Body of pancreas (tissue), 4 donors: ENCODE measurements around the gene MPDU1. TPM values are rescaled to one million over a fixed set of nuclear protein-coding genes. Genes with fewer than 3 reads are reported as not detected.

Experiments
- ATAC-seq: fragments of 150-250 bp; one replicate; pipeline ENCODE4 v1.9.1; 2016
- DNase-seq, 4 donors: peaks; one replicate each; pipeline ENCODE4 v3.0.0-alpha.2; 2019
- H3K27ac ChIP-seq, 4 donors: fragments of 200-600 bp; sonication (generic); 1 replicate in 3 of 4; 2 replicates in 1 of 4; pipeline versions ENCODE4 v1.5.1 to v1.6.1; 2016 to 2019; ENCODE audit warnings: mild to moderate bottlenecking in 1 of 4, mixed read lengths in 1 of 4, moderate library complexity in 1 of 4
- H3K27me3 ChIP-seq, 2 donors: fragments of 200-600 bp; sonication (generic); one replicate each; pipeline ENCODE4 v1.6.0; 2016; ENCODE audit warnings: mild to moderate bottlenecking in 1 of 2
- H3K36me3 ChIP-seq, 2 donors: fragments of 200-600 bp; sonication (generic); replicated peaks in 1 of 2; 2 replicates each; pipeline ENCODE4 v1.5.1; 2016; ENCODE audit warnings: low read depth in 2 of 2; ENCODE audit not compliant: insufficient read depth in 1 of 2
- H3K4me1 ChIP-seq: fragments of 200-600 bp; sonication (generic); one replicate; pipeline ENCODE4 v1.6.0; 2016
- H3K4me3 ChIP-seq, 2 donors: fragments of 200-600 bp; sonication (generic); 1 replicate in 1 of 2; 2 replicates in 1 of 2; pipeline ENCODE4 v1.5.1; 2016 to 2019
- H3K9me3 ChIP-seq, 3 donors: fragments of 200-600 bp; sonication (generic); 1 replicate in 2 of 3; 2 replicates in 1 of 3; pipeline ENCODE4 v1.5.1; 2016
- POLR2A ChIP-seq, 3 donors: fragments of 450-650 bp; IDR thresholded peaks; one replicate each; pipeline ENCODE4 v1.6.1; 2016; ENCODE audit warnings: antibody characterized with exemption in 3 of 3, mild to moderate bottlenecking in 2 of 3
- WGBS, 2 donors: methylation state at CpG; one replicate each; pipeline ENCODE4 v1.1.5; 2017; 5-methylcytosine and 5-hydroxymethylcytosine counted together
- intact Hi-C: fragments of 100-400 bp; cut with DNase I; formaldehyde crosslinking; loops from one replicate; pipeline ENCODE4 v1.15.1; 2023
- total RNA-seq, 2 donors: library from RNA; depleted of rRNA; stranded (reverse); fragments of >200 nt; gene quantifications; one replicate each; pipeline ENCODE4 v1.1.0, GENCODE V29; 2016
- TF ChIP-seq, protein P1 (sequence below), 7 experiments: fragments of 450-650 bp in 4 of 7; fragments of 200-600 bp in 3 of 7; sonication (generic) in 3 of 7; IDR thresholded peaks; one replicate each; pipeline ENCODE4 v1.5.1; 2016 to 2019; ENCODE audit warnings: antibody characterized with exemption in 7 of 7

Gene MPDU1
- total RNA-seq, 2 donors from 2014 or later: 27.0 to 37.6 TPM

GRCh38 chr17:7572588-7573323 lies 10.9 kb upstream of the MPDU1 start:
- peak overlapping the region; percentile 88 to 98 for H3K4me3 ChIP-seq
- DNase-seq: peak; percentile 100
- WGBS, 2 donors: 0 to 1% methylated on average over 25 to 72 of the region's 73 CpGs
- intact Hi-C loops: no loop called here
- peaks cover 29% of the 10 kb centered on the region for H3K4me1 ChIP-seq
- peak; percentile 98 to 100 (median 100) for TF ChIP-seq POLR2A (IDR thresholded peaks at IDR 0.05)
- TF ChIP-seq, protein P1, sequence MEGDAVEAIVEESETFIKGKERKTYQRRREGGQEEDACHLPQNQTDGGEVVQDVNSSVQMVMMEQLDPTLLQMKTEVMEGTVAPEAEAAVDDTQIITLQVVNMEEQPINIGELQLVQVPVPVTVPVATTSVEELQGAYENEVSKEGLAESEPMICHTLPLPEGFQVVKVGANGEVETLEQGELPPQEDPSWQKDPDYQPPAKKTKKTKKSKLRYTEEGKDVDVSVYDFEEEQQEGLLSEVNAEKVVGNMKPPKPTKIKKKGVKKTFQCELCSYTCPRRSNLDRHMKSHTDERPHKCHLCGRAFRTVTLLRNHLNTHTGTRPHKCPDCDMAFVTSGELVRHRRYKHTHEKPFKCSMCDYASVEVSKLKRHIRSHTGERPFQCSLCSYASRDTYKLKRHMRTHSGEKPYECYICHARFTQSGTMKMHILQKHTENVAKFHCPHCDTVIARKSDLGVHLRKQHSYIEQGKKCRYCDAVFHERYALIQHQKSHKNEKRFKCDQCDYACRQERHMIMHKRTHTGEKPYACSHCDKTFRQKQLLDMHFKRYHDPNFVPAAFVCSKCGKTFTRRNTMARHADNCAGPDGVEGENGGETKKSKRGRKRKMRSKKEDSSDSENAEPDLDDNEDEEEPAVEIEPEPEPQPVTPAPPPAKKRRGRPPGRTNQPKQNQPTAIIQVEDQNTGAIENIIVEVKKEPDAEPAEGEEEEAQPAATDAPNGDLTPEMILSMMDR (IDR thresholded peaks at IDR 0.05): peak in 1 of 7 experiments; percentile 23
- H3K36me3 ChIP-seq: peaks cover 31 to 35% of the 10 kb centered on the region in 2 donors
- peak; percentile 93 for ATAC-seq
- no peaks in the 10 kb centered on the region for H3K9me3 ChIP-seq
- H3K27ac ChIP-seq: peak overlapping the region; percentile 90 to 99 (median 98)
- H3K27me3 ChIP-seq: no peaks in the 10 kb centered on the region

- Histone ChIP-seq H3K36me3 (peaks cover 37 to 41% of the 10 kb centered on the region in 2 donors), H3K4me3 (peak overlapping the region; percentile 88 to 98), H3K27ac (peak overlapping the region; percentile 90 to 99 (median 98)), H3K9me3 (no peaks in the 10 kb centered on the region), H3K4me1 (peaks cover 29% of the 10 kb centered on the region), H3K27me3 (no peaks in the 10 kb centered on the region)
- ATAC-seq: peak; percentile 60
- TF ChIP-seq, protein P1 (IDR thresholded peaks at IDR 0.05): no peak
- no peak for TF ChIP-seq POLR2A (IDR thresholded peaks at IDR 0.05)
- DNase-seq: peak; percentile 85 to 92 (median 88)
- 1% methylated on average over 21 to 65 of the region's 71 CpGs for WGBS, 2 donors
- intact Hi-C loops: no loop called here
Observed at GRCh38 chr17:7573324-7574080, 10.2 kb upstream of the MPDU1 start.

GRCh38 chr17:7574176-7574953 lies 9.3 kb upstream of the MPDU1 start:
- Histone ChIP-seq H3K27me3 (no peaks in the 10 kb centered on the region), H3K27ac (peak overlapping the region; percentile 90 to 99 (median 98)), H3K36me3 (peaks cover 37 to 39% of the 10 kb centered on the region in 2 donors), H3K9me3 (no peaks in the 10 kb centered on the region), H3K4me3 (peak overlapping the region; percentile 88 to 98), H3K4me1 (peaks cover 38% of the 10 kb centered on the region)
- TF ChIP-seq, protein P1 (IDR thresholded peaks at IDR 0.05): no peak
- TF ChIP-seq POLR2A (IDR thresholded peaks at IDR 0.05): no peak
- ATAC-seq: no peak
- intact Hi-C loops: no loop called here
- no peak for DNase-seq
- WGBS, 2 donors: 18 to 23% methylated on average over 14 to 15 of the region's 15 CpGs

DNA sequence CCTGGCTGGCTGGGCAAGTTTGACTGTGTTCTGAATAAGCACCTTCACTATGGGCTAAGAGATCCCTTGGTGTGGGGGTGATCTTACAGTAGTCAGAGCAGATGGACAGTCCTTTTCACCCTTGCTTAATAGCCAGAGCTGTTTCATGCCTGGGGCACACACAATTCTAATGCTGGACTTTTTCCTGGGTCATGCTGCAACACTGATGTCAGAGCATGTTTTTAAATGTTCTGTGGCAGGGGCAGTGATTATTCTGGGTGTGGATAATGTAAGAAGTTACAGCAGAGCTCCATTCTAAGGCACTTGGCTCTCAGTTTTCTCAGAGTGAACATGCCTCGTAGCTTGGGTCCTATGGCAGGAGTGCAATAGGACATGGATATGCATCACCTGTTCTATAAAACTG lies 8.2 kb upstream of the MPDU1 start:
- Histone ChIP-seq H3K27ac (peak overlapping the region in 2 of 4 donors; percentile 97 to 99), H3K4me3 (no peak overlapping the region), H3K9me3 (no peaks in the 10 kb centered on the region), H3K4me1 (peaks cover 48% of the 10 kb centered on the region), H3K36me3 (peaks cover 36 to 37% of the 10 kb centered on the region in 2 donors), H3K27me3 (no peaks in the 10 kb centered on the region)
- 74% methylated on average over 1 of the region's 1 CpG; no CpG with 5 or more reads in 1 of the 2 donors for WGBS, 2 donors
- ATAC-seq (no peak), DNase-seq (no peak)
- TF ChIP-seq, protein P1 (IDR thresholded peaks at IDR 0.05): no peak
- intact Hi-C loops: no loop called here
